ENCODE measurements around the gene KCNQ2. TPM values are rescaled to one million over a fixed set of nuclear protein-coding genes. Genes with fewer than 3 reads are reported as not detected.

Gene KCNQ2
- total RNA-seq, 1 experiment from 2014 or later: 0.38 TPM

- Mint-ChIP-seq H3K36me3 (ENCODE audit: insufficient read depth, unreplicated experiment) (no peaks in the 10 kb centered on the region), H3K27ac (ENCODE audit: unreplicated experiment) (no peak overlapping the region), H3K27me3 (ENCODE audit: unreplicated experiment) (peaks cover 96% of the 10 kb centered on the region), H3K4me1 (ENCODE audit: low read depth, unreplicated experiment) (no peaks in the 10 kb centered on the region), H3K9me3 (ENCODE audit: low read depth, unreplicated experiment) (no peaks in the 10 kb centered on the region), H3K4me3 (ENCODE audit: low read depth, unreplicated experiment) (no peak overlapping the region)
- CTCF ChIA-PET: interaction anchor here (0.5 kb wide), 1 partner anchor 8 kb away, joined by 3 read pairs; no protein-coding TSS in a partner anchor
- intact Hi-C loops (cut with micrococcal nuclease; ENCODE audit: unreplicated experiment): no loop called here
- no peak for DNase-seq
- BruUV-seq (replicated peaks): no TSS peak
- no peak for TF ChIP-seq CTCF (IDR thresholded peaks at IDR 0.05; ENCODE audit: unreplicated experiment)
These were observed 93.2 kb downstream of the KCNQ2 start for GRCh38 chr20:63379296-63379695.

GRCh38 chr20:63378626-63379025, 93.8 kb downstream of the KCNQ2 start:
- no peak for TF ChIP-seq CTCF (IDR thresholded peaks at IDR 0.05; ENCODE audit: unreplicated experiment)
- Mint-ChIP-seq H3K27ac (ENCODE audit: unreplicated experiment) (no peak overlapping the region), H3K36me3 (ENCODE audit: insufficient read depth, unreplicated experiment) (no peaks in the 10 kb centered on the region), H3K4me3 (ENCODE audit: low read depth, unreplicated experiment) (no peak overlapping the region), H3K27me3 (ENCODE audit: unreplicated experiment) (peaks cover 99% of the 10 kb centered on the region), H3K9me3 (ENCODE audit: low read depth, unreplicated experiment) (no peaks in the 10 kb centered on the region), H3K4me1 (ENCODE audit: low read depth, unreplicated experiment) (no peaks in the 10 kb centered on the region)
- no TSS peak for BruUV-seq (replicated peaks)
- no peak for DNase-seq
- intact Hi-C loops (cut with micrococcal nuclease; ENCODE audit: unreplicated experiment): no loop called here
- CTCF ChIA-PET: interaction anchor here (0.9 kb wide), 1 partner anchor 155 kb away, joined by 4 read pairs; no protein-coding TSS in a partner anchor

- no peak for DNase-seq
- Mint-ChIP-seq H3K9me3 (ENCODE audit: low read depth, unreplicated experiment) (no peaks in the 10 kb centered on the region), H3K4me3 (ENCODE audit: low read depth, unreplicated experiment) (no peak overlapping the region), H3K27me3 (ENCODE audit: unreplicated experiment) (peaks cover 99% of the 10 kb centered on the region), H3K4me1 (ENCODE audit: low read depth, unreplicated experiment) (no peaks in the 10 kb centered on the region), H3K36me3 (ENCODE audit: insufficient read depth, unreplicated experiment) (no peaks in the 10 kb centered on the region), H3K27ac (ENCODE audit: unreplicated experiment) (no peak overlapping the region)
- no TSS peak for BruUV-seq (replicated peaks)
- intact Hi-C loops (cut with micrococcal nuclease; ENCODE audit: unreplicated experiment): no loop called here
- TF ChIP-seq CTCF (IDR thresholded peaks at IDR 0.05; ENCODE audit: unreplicated experiment): no peak
- CTCF ChIA-PET: interaction anchor here (0.7 to 0.9 kb wide), 2 partner anchors 10 to 155 kb away, joined by 3 to 4 read pairs; no protein-coding TSS in a partner anchor
These were observed 94.5 kb downstream of the KCNQ2 start for GRCh38 chr20:63377951-63378381.

- no peaks in the 10 kb centered on the region for H3K4me1 Mint-ChIP-seq (ENCODE audit: low read depth, unreplicated experiment)
- CTCF ChIA-PET: interaction anchor here (0.5 to 1.6 kb wide), 4 partner anchors 10 to 197 kb away, joined by 3 to 7 read pairs (median 4); partner anchors contain the start of gene HELZ2
- DNase-seq: no peak
- H3K36me3 Mint-ChIP-seq (ENCODE audit: insufficient read depth, unreplicated experiment): no peaks in the 10 kb centered on the region
- no peaks in the 10 kb centered on the region for H3K9me3 Mint-ChIP-seq (ENCODE audit: low read depth, unreplicated experiment)
- intact Hi-C loops (cut with micrococcal nuclease; ENCODE audit: unreplicated experiment): no loop called here
- no peak overlapping the region for H3K27ac Mint-ChIP-seq (ENCODE audit: unreplicated experiment)
- no peak overlapping the region for H3K4me3 Mint-ChIP-seq (ENCODE audit: low read depth, unreplicated experiment)
- no peak for TF ChIP-seq CTCF (IDR thresholded peaks at IDR 0.05; ENCODE audit: unreplicated experiment)
- peaks cover 99% of the 10 kb centered on the region for H3K27me3 Mint-ChIP-seq (ENCODE audit: unreplicated experiment)
- no TSS peak for BruUV-seq (replicated peaks)
These were observed 95.1 kb downstream of the KCNQ2 start for GRCh38 chr20:63377256-63377941.
